ENCODE measurements around the gene DBT.
"Not testable (repeated sequence)": the region's sequence is repeated elsewhere in the genome, so short reads cannot be mapped to it uniquely, and the experiment has no call there.

DBT gene

DNA sequence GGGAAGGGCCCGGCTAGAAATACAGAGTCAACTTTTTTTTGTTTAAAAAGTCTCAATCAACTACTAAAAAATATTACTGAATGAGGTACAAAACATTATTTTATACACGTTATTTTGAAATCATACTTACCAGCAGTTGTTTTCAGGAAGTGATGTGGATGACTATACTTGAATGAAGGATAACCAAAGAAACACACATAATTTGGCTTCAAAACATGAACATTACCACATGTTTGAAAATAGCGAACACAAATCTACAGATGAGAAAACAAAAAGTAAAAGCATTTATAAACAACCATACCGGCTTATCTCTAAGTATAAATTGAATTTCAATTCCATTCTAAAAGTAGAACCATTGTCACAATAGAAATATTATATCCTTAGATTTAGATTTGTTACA is 9.0 kb downstream of the DBT start:
- no peak overlapping the region for H3K27ac ChIP-seq
- peaks cover 24% of the 10 kb centered on the region for H3K36me3 ChIP-seq (ENCODE audit: insufficient read depth, low read length)
- no peaks in the 10 kb centered on the region for H3K9me3 ChIP-seq (ENCODE audit: low read depth, low read length)
- DNase-seq (ENCODE audit: low read depth, low spot score): no peak
- TF ChIP-seq FOXP2 (optimal IDR thresholded peaks at IDR 0.05; ENCODE audit: control extremely low read depth, extremely low read length, insufficient read depth) (no peak), POLR2AphosphoS5 (IDR thresholded peaks at IDR 0.05; ENCODE audit: borderline replicate concordance, low read depth, low read length) (no peak), EZH2 (IDR thresholded peaks at IDR 0.05) (no peak)
- H3K9ac ChIP-seq (ENCODE audit: insufficient read length): no peak overlapping the region
- no peak overlapping the region for H3K4me3 ChIP-seq

DNA sequence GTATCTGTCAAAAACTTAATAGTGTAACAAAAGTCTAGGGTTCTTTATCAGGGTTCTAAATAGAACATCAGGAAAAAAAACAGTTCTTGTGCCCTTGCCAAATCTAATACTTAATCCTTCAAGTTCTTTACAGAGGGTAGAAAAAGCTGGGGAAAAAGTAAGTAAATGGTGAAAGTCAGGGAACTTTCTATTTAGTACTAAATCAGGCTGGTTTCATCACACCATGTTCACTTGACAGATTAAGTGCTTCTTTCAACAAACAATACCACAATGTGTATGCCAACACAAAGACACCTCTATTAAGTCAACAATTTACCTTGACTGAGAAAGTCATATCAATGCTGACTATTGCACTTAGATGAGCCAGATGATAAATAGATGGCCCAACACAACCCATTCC is 9.7 kb downstream of the DBT start:
- TF ChIP-seq EZH2 (IDR thresholded peaks at IDR 0.05) (no peak), FOXP2 (optimal IDR thresholded peaks at IDR 0.05; ENCODE audit: control extremely low read depth, extremely low read length, insufficient read depth) (no peak), POLR2AphosphoS5 (IDR thresholded peaks at IDR 0.05; ENCODE audit: borderline replicate concordance, low read depth, low read length) (no peak)
- Histone ChIP-seq H3K9me3 (ENCODE audit: low read depth, low read length) (no peaks in the 10 kb centered on the region), H3K36me3 (ENCODE audit: insufficient read depth, low read length) (peaks cover 24% of the 10 kb centered on the region), H3K27ac (no peak overlapping the region), H3K9ac (ENCODE audit: insufficient read length) (no peak overlapping the region), H3K4me3 (no peak overlapping the region)
- no peak for DNase-seq (ENCODE audit: low read depth, low spot score)

DNA sequence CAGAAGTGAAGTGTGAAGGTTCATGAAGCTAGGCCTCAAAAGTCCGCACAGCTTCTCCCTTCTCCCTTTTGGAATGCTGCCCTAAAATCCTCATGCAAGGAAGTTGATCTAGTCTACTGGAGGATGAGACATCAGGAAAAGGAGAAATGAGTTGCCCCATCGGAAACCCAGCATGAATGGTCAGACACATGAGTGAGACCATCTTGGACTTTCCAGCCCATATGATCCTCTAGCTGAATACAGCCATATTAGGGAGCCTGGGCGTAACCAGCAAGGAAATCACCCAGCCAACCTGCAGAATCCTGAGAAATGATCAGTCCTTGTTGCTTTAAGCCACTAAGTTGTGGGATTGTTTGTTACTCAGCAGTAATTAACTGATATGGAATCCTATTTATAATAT is 12.5 kb downstream of the DBT start:
- H3K4me3 ChIP-seq: no peak overlapping the region
- no peak overlapping the region for H3K27ac ChIP-seq
- TF ChIP-seq FOXP2 (optimal IDR thresholded peaks at IDR 0.05; ENCODE audit: control extremely low read depth, extremely low read length, insufficient read depth) (no peak), EZH2 (IDR thresholded peaks at IDR 0.05) (no peak), POLR2AphosphoS5 (IDR thresholded peaks at IDR 0.05; ENCODE audit: borderline replicate concordance, low read depth, low read length) (no peak)
- DNase-seq (ENCODE audit: low read depth, low spot score): no peak
- no peak overlapping the region for H3K9ac ChIP-seq (ENCODE audit: insufficient read length)
- H3K9me3 ChIP-seq (ENCODE audit: low read depth, low read length): no peaks in the 10 kb centered on the region
- H3K36me3 ChIP-seq (ENCODE audit: insufficient read depth, low read length): peaks cover 46% of the 10 kb centered on the region

DNA sequence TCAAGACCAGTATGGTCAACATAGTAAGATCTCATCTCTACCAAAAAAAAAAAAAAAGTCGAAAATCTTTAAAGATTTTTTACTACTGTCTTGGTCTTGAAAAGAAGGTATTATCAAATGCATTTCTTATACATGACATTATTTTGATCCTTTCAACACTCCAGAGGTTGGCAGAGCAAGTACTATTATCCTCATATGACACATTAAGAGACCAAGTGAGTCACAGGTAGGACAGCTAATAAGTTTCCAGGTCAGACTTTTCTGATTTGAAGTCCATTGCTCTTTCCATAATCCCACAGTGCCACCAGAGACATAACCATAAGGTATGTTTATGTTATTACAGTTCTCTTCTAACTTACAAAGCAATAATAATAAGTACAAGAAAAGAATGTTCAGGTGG is 15.2 kb downstream of the DBT start:
- TF ChIP-seq FOXP2 (optimal IDR thresholded peaks at IDR 0.05; ENCODE audit: control extremely low read depth, extremely low read length, insufficient read depth): no peak
- no peak overlapping the region for H3K9ac ChIP-seq (ENCODE audit: insufficient read length)
- H3K4me3 ChIP-seq: no peak overlapping the region
- no peaks in the 10 kb centered on the region for H3K9me3 ChIP-seq (ENCODE audit: low read depth, low read length)
- H3K36me3 ChIP-seq (ENCODE audit: insufficient read depth, low read length): peaks cover 58% of the 10 kb centered on the region
- H3K27ac ChIP-seq: no peak overlapping the region
- DNase-seq (ENCODE audit: low read depth, low spot score): no peak

DNA sequence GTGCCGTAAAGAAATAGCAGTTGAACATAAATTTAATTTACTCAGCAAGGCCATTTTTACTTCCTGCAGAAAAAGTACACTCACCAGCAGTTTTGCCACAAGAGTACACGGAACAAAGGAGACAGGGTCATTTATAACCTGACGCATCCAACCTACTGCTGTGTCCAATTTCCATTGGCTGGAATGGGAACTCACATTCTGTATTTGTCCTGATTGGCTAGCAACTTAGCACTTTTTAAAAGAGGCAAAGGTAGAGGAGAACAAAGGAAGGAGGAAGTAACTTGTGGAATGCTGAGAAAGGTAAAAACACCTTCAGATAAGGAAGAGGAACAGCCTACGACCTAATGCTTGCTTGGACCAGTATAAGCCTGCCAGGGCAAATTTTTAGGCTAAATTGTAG is 16.1 kb downstream of the DBT start:
- not testable (repeated sequence) for H3K9me3 ChIP-seq (ENCODE audit: low read depth, low read length); DNase-seq (ENCODE audit: low read depth, low spot score); H3K9ac ChIP-seq (ENCODE audit: insufficient read length); H3K27ac ChIP-seq; H3K4me3 ChIP-seq
- peaks cover 58% of the 10 kb centered on the region for H3K36me3 ChIP-seq (ENCODE audit: insufficient read depth, low read length)

DNA sequence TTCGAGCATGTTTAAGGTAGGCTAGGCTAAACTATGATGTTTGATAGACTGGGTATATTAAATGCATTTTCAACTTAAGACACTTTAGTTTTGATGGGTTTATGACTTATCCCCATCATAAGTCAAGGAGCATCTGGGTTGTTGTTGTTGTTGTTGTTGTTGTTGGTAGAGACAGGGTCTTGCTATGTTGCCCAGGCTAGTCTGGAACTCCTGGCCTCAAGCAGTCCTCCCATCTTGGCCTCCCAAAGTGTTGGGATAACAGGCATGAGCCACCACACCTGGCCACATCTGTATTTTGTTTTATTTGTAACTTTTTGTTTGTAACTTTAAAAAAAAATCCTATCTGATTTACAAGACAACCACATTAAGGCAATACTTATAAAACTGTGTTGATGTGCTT is 17.5 kb downstream of the DBT start:
- no peak for TF ChIP-seq FOXP2 (optimal IDR thresholded peaks at IDR 0.05; ENCODE audit: control extremely low read depth, extremely low read length, insufficient read depth)
- TF ChIP-seq EZH2 (IDR thresholded peaks at IDR 0.05): no peak
- no peak for TF ChIP-seq POLR2AphosphoS5 (IDR thresholded peaks at IDR 0.05; ENCODE audit: borderline replicate concordance, low read depth, low read length)
- no peak for DNase-seq (ENCODE audit: low read depth, low spot score)
- peaks cover 53% of the 10 kb centered on the region for H3K36me3 ChIP-seq (ENCODE audit: insufficient read depth, low read length)
- H3K9me3 ChIP-seq (ENCODE audit: low read depth, low read length): no peaks in the 10 kb centered on the region
- H3K4me3 ChIP-seq: no peak overlapping the region
- no peak overlapping the region for H3K27ac ChIP-seq
- no peak overlapping the region for H3K9ac ChIP-seq (ENCODE audit: insufficient read length)

DNA sequence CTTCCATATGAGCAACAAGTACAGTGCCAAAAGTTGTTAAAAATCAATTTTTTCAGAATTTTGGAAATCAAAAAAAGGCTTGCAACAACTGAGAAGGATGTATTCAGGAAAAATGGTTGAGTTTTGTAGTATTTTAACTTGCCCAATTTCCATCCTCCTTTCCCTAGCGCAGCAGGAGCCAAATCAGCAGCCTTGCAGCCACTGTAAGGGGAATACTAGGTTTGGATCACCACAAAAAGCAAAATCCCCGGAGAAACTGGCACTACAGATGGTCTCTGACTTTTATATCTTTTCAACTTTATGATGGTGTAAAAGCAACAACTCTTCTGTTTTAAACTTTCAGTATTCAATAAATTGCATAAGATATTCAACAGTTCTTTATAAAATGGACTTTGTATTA is 17.9 kb downstream of the DBT start:
- Histone ChIP-seq H3K4me3 (no peak overlapping the region), H3K9me3 (ENCODE audit: low read depth, low read length) (no peaks in the 10 kb centered on the region), H3K9ac (ENCODE audit: insufficient read length) (no peak overlapping the region), H3K36me3 (ENCODE audit: insufficient read depth, low read length) (peaks cover 50% of the 10 kb centered on the region), H3K27ac (no peak overlapping the region)
- DNase-seq (ENCODE audit: low read depth, low spot score): no peak
- TF ChIP-seq FOXP2 (optimal IDR thresholded peaks at IDR 0.05; ENCODE audit: control extremely low read depth, extremely low read length, insufficient read depth) (no peak), POLR2AphosphoS5 (IDR thresholded peaks at IDR 0.05; ENCODE audit: borderline replicate concordance, low read depth, low read length) (no peak), EZH2 (IDR thresholded peaks at IDR 0.05) (no peak)

DNA sequence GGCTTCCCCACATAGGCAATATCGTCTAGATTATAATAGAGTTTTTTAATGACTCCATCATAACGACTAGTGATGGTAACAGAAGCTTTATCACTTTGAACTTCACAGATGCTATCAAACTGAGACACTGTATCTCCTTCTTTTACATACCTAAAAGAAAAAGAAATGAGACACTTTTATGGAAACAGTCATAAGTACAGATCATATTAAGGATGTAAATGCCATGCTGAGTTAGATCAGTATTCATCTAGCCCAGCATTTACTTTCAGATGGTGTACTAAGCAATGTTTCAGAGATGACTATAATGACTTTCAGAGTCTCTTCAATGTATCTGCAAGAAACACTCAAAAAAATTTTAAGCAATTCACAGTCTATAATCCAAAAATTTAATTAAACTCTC is 18.9 kb downstream of the DBT start:
- Histone ChIP-seq H3K36me3 (ENCODE audit: insufficient read depth, low read length) (peaks cover 46% of the 10 kb centered on the region), H3K9me3 (ENCODE audit: low read depth, low read length) (no peaks in the 10 kb centered on the region), H3K27ac (no peak overlapping the region), H3K4me3 (no peak overlapping the region), H3K9ac (ENCODE audit: insufficient read length) (no peak overlapping the region)
- TF ChIP-seq POLR2AphosphoS5 (IDR thresholded peaks at IDR 0.05; ENCODE audit: borderline replicate concordance, low read depth, low read length) (no peak), FOXP2 (optimal IDR thresholded peaks at IDR 0.05; ENCODE audit: control extremely low read depth, extremely low read length, insufficient read depth) (no peak), EZH2 (IDR thresholded peaks at IDR 0.05) (no peak)
- no peak for DNase-seq (ENCODE audit: low read depth, low spot score)

DNA sequence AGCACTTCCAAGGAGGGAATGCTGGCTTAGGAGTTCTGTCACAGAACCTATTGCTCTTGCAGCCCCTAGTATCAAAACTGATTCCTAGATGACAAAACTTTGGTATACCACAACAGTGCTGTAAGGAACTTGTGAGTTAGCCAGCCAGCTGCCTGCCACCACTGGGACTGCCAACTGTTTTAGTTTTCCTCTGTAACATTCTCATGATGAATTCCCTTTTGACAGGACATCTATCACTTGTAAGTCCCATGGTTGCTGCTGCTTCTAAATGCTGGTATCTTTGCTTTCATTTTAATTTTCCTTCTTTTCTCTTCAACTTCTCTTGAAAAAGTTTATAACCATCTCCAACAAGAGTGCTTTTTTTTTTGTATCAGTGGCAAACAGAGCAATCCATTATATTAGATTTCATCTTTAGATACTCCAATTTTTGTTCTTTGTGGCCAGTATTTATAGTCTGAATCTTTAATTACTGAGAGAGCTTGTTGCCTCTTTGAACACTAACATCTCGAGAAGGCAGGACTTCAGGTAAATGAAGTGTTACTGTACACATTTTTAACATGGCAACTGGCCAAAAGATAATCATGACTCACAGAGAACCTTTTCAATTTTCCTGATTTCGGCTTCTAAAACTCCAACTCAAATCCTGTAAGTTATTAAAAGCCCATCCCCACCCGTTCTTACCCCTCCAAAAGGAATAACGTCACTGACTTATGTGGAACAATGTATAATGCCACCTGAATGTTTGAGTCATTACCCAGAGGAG is 19.8 kb downstream of the DBT start:
- no peak for DNase-seq (ENCODE audit: low read depth, low spot score)
- no peaks in the 10 kb centered on the region for H3K9me3 ChIP-seq (ENCODE audit: low read depth, low read length)

More for the DNA sequence above, 19.8 kb downstream of the DBT start:
- Histone ChIP-seq H3K36me3 (ENCODE audit: insufficient read depth, low read length) (peaks cover 44% of the 10 kb centered on the region), H3K9ac (ENCODE audit: insufficient read length) (no peak overlapping the region), H3K4me3 (no peak overlapping the region), H3K27ac (no peak overlapping the region)
- no peak for TF ChIP-seq POLR2AphosphoS5 (IDR thresholded peaks at IDR 0.05; ENCODE audit: borderline replicate concordance, low read depth, low read length)
- no peak for TF ChIP-seq EZH2 (IDR thresholded peaks at IDR 0.05)
- TF ChIP-seq FOXP2 (optimal IDR thresholded peaks at IDR 0.05; ENCODE audit: control extremely low read depth, extremely low read length, insufficient read depth): no peak
